Measurements from ENCODE around the gene EPHA3.

- TF ChIP-seq CTCF (IDR thresholded peaks at IDR 0.05) (no peak), POLR2A (IDR thresholded peaks at IDR 0.05) (no peak), POLR2AphosphoS5 (IDR thresholded peaks at IDR 0.05) (no peak)
Measured at GRCh38 chr3:89198591-89198990, 91.2 kb downstream of the EPHA3 start.

Measured in suprapubic skin (tissue), 4 donors.